ENCODE data around the gene GLS.

- TF ChIP-seq, protein P1, sequence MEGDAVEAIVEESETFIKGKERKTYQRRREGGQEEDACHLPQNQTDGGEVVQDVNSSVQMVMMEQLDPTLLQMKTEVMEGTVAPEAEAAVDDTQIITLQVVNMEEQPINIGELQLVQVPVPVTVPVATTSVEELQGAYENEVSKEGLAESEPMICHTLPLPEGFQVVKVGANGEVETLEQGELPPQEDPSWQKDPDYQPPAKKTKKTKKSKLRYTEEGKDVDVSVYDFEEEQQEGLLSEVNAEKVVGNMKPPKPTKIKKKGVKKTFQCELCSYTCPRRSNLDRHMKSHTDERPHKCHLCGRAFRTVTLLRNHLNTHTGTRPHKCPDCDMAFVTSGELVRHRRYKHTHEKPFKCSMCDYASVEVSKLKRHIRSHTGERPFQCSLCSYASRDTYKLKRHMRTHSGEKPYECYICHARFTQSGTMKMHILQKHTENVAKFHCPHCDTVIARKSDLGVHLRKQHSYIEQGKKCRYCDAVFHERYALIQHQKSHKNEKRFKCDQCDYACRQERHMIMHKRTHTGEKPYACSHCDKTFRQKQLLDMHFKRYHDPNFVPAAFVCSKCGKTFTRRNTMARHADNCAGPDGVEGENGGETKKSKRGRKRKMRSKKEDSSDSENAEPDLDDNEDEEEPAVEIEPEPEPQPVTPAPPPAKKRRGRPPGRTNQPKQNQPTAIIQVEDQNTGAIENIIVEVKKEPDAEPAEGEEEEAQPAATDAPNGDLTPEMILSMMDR (conservative IDR thresholded peaks at IDR 0.05 in 1 of 2, IDR thresholded peaks at IDR 0.05 in 1 of 2; ENCODE audit: extremely low read depth in 1 of 2, insufficient read depth in 1 of 2, low read depth in 1 of 2, low read length in 2 of 2): no peak
- no peak for TF ChIP-seq EZH2 (IDR thresholded peaks at IDR 0.05; ENCODE audit: borderline replicate concordance, low read length)
These were observed 35.8 kb upstream of the GLS start for GRCh38 chr2:190844700-190845401.
